ENCODE results near the gene LONP2. TPM values are rescaled to one million over a fixed set of nuclear protein-coding genes. Genes with fewer than 3 reads are reported as not detected.

The LONP2 gene
- total RNA-seq, 1 experiment from 2014 or later = 46.8 TPM

GRCh38 chr16:48361540-48362144, 117.5 kb downstream of the LONP2 start:
- no TSS peak for BruUV-seq (replicated peaks)
- Histone ChIP-seq H3K4me2 (ENCODE audit: low read length) (no peak overlapping the region), H3K9ac (ENCODE audit: low read length) (no peak overlapping the region), H3K36me3 (ENCODE audit: control insufficient read depth in 1 of 2, insufficient read depth in 2 of 2, low read length in 2 of 2) (peaks cover 2 to 7% of the 10 kb centered on the region in 2 experiments; a peak in 2 of 4 replicates), H2AFZ (ENCODE audit: low read depth, low read length, poor library complexity, severe bottlenecking) (no peak overlapping the region), H3K9me2 (ENCODE audit: insufficient read depth) (no peaks in the 10 kb centered on the region), H3K4me1 (ENCODE audit: control insufficient read depth in 1 of 2, insufficient read depth in 2 of 2, low read length in 2 of 2) (peaks cover 9 to 14% of the 10 kb centered on the region in 2 experiments), H3K9me3 (ENCODE audit: control insufficient read depth in 1 of 2, insufficient read depth in 1 of 2, low read depth in 1 of 2, low read length in 2 of 2) (no peaks in the 10 kb centered on the region), H3K79me2 (ENCODE audit: insufficient read depth, low read length) (peaks cover 91% of the 10 kb centered on the region), H3K4me3 (replicated peaks in 1 of 2; ENCODE audit: low read depth in 1 of 2, low read length in 2 of 2) (no peak overlapping the region), H4K20me1 (ENCODE audit: insufficient read depth) (peaks cover 6% of the 10 kb centered on the region; the same call in 1 of the 2 replicates), H3K27me3 (ENCODE audit: insufficient read depth, low read length) (no peaks in the 10 kb centered on the region), H3K27ac (ENCODE audit: low read depth, low read length) (no peak overlapping the region)
- CTCF ChIA-PET = interaction anchor here (1.3 to 1.8 kb wide), 2 partner anchors 165 to 262 kb away, joined by 3 to 5 read pairs; no protein-coding TSS in a partner anchor
- TF ChIP-seq ELF1 (IDR thresholded peaks at IDR 0.05; ENCODE audit: borderline replicate concordance, low read depth) = no peak
- POLR2A ChIA-PET = no interaction called here
- intact Hi-C loops (cut with micrococcal nuclease) = no loop called here
- RAD21 ChIA-PET (ENCODE audit: low non-redundant PET in 1 of 2, low total read pairs in 2 of 2, uncharacterized antibody in 2 of 2, unreplicated experiment in 2 of 2) = no interaction called here
- DNase-seq (ENCODE audit: low read depth, low spot score) (no peak), ATAC-seq (no peak)

- H4K20me1 ChIP-seq (ENCODE audit: insufficient read depth) = no peaks in the 10 kb centered on the region; the same call in 1 of the 2 replicates
- H3K9ac ChIP-seq (ENCODE audit: low read length) = peak overlapping the region; percentile 68
- DNase-seq (ENCODE audit: low read depth, low spot score) (no peak), ATAC-seq (no peak)
- H3K27ac ChIP-seq (ENCODE audit: low read depth, low read length) = peak overlapping the region; percentile 50
- H3K27me3 ChIP-seq (ENCODE audit: insufficient read depth, low read length) = no peaks in the 10 kb centered on the region
- H3K9me3 ChIP-seq (ENCODE audit: control insufficient read depth in 1 of 2, insufficient read depth in 1 of 2, low read depth in 1 of 2, low read length in 2 of 2) = no peaks in the 10 kb centered on the region
- ChIA-PET POLR2A (interaction anchor here (0.5 to 1.6 kb wide), 7 partner anchors 10 to 1788 kb away, joined by 3 to 6 read pairs (median 4); partner anchors contain the start of gene TENT4B), RAD21 (ENCODE audit: low non-redundant PET in 1 of 2, low total read pairs in 2 of 2, uncharacterized antibody in 2 of 2, unreplicated experiment in 2 of 2) (no interaction called here), CTCF (interaction anchor here (1.4 to 1.7 kb wide), 3 partner anchors 11 to 265 kb away, joined by 5 to 15 read pairs (median 7); no protein-coding TSS in a partner anchor)
- peaks cover 25 to 31% of the 10 kb centered on the region in 2 experiments for H3K4me1 ChIP-seq (ENCODE audit: control insufficient read depth in 1 of 2, insufficient read depth in 2 of 2, low read length in 2 of 2)
- H3K4me3 ChIP-seq (replicated peaks in 1 of 2; ENCODE audit: low read depth in 1 of 2, low read length in 2 of 2) = peak overlapping the region; percentile 51 to 64
- H3K36me3 ChIP-seq (ENCODE audit: control insufficient read depth in 1 of 2, insufficient read depth in 2 of 2, low read length in 2 of 2) = peaks cover 2 to 7% of the 10 kb centered on the region in 2 experiments; a peak in 2 of 4 replicates
- TSS peak; percentile 61 for BruUV-seq (replicated peaks)
- peak overlapping the region; percentile 94 for H3K4me2 ChIP-seq (ENCODE audit: low read length)
- no peak overlapping the region for H2AFZ ChIP-seq (ENCODE audit: low read depth, low read length, poor library complexity, severe bottlenecking)
- H3K79me2 ChIP-seq (ENCODE audit: insufficient read depth, low read length) = peaks cover 96% of the 10 kb centered on the region
- no peaks in the 10 kb centered on the region for H3K9me2 ChIP-seq (ENCODE audit: insufficient read depth)
- intact Hi-C loops (cut with micrococcal nuclease) = no loop called here
- TF ChIP-seq REST (IDR thresholded peaks at IDR 0.05; ENCODE audit: low read depth) (no peak), ZNF274 (IDR thresholded peaks at IDR 0.05; ENCODE audit: low read depth, low read length) (no peak), SIN3A (IDR thresholded peaks at IDR 0.05; ENCODE audit: low read depth) (no peak), CTCF (IDR thresholded peaks at IDR 0.05 in 2 of 3, conservative IDR thresholded peaks at IDR 0.05 in 1 of 3; ENCODE audit: borderline replicate concordance in 1 of 3, insufficient read depth in 1 of 3, low read depth in 2 of 3, low read length in 2 of 3) (no peak), POLR2A (IDR thresholded peaks at IDR 0.05; ENCODE audit: borderline replicate concordance, extremely low read depth, insufficient read depth, insufficient read length) (no peak), MAX (IDR thresholded peaks at IDR 0.05) (no peak), POLR2AphosphoS5 (IDR thresholded peaks at IDR 0.05; ENCODE audit: low read depth, low read length) (no peak), YY1 (IDR thresholded peaks at IDR 0.05; ENCODE audit: extremely low read depth, insufficient replicate concordance, low read depth, low read length) (no peak), RAD21 (IDR thresholded peaks at IDR 0.05; ENCODE audit: low read depth) (no peak), SP1 (IDR thresholded peaks at IDR 0.05; ENCODE audit: low read depth) (no peak), FOSL1 (IDR thresholded peaks at IDR 0.05; ENCODE audit: low read depth) (no peak), ATF3 (IDR thresholded peaks at IDR 0.05) (no peak)
Observed at GRCh38 chr16:48365025-48365600, 121.0 kb downstream of the LONP2 start.

Data from HCT116 (cell line).